ENCODE results near the gene FRG2B. TPM values are rescaled to one million over a fixed set of nuclear protein-coding genes. Genes with fewer than 3 reads are reported as not detected.
"Not testable (repeated sequence)": the region's sequence is repeated elsewhere in the genome, so short reads cannot be mapped to it uniquely, and the experiment has no call there.

FRG2B gene
- total and polyA plus RNA-seq, 4 donors, result not detected

DNA sequence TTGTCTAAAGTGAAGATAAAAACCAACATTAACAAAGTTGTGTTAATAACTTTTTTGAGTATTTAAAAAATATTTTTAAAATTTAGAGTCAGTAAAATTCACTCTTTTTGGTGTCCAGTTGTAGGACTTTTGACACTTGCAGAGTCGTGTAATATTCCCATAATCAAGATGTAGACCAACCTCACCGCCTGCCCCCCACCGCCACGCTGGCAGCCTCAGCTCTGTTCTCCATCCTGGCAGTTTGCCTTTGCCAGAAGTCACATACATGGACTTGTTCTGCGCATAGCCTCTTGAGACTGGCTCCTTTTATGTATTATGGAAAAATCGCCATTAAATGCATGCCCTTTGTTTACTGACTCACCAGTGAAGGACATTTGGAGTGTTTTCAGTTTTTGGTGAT, 33.9 kb downstream of the FRG2B start:
- no peak for DNase-seq
- Histone ChIP-seq H3K36me3 (ENCODE audit: control insufficient read depth in 4 of 4, insufficient read depth in 4 of 4, low read length in 4 of 4) (no peaks in the 10 kb centered on the region), H3K9me3 (ENCODE audit: control insufficient read depth in 4 of 4, insufficient read depth in 3 of 4, low read length in 3 of 4) (peaks cover 0 to 3% (median 0%) of the 10 kb centered on the region in 4 donors), H3K27ac (ENCODE audit: low read depth in 1 of 2, low read length in 1 of 2) (no peak overlapping the region), H3K4me1 (ENCODE audit: control insufficient read depth in 5 of 5, insufficient read depth in 5 of 5, low read length in 5 of 5) (no peaks in the 10 kb centered on the region), H3K27me3 (ENCODE audit: control insufficient read depth in 3 of 3, insufficient read depth in 3 of 3, low read length in 2 of 3) (no peaks in the 10 kb centered on the region), H3K9ac (ENCODE audit: insufficient read depth in 1 of 2, low read length in 2 of 2) (no peak overlapping the region), H3K4me3 (no peak overlapping the region)
- TF ChIP-seq, protein P1, sequence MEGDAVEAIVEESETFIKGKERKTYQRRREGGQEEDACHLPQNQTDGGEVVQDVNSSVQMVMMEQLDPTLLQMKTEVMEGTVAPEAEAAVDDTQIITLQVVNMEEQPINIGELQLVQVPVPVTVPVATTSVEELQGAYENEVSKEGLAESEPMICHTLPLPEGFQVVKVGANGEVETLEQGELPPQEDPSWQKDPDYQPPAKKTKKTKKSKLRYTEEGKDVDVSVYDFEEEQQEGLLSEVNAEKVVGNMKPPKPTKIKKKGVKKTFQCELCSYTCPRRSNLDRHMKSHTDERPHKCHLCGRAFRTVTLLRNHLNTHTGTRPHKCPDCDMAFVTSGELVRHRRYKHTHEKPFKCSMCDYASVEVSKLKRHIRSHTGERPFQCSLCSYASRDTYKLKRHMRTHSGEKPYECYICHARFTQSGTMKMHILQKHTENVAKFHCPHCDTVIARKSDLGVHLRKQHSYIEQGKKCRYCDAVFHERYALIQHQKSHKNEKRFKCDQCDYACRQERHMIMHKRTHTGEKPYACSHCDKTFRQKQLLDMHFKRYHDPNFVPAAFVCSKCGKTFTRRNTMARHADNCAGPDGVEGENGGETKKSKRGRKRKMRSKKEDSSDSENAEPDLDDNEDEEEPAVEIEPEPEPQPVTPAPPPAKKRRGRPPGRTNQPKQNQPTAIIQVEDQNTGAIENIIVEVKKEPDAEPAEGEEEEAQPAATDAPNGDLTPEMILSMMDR (IDR thresholded peaks at IDR 0.05; ENCODE audit: control extremely low read depth, extremely low read depth), result no peak
- 77 to 79% methylated on average over 6 of the region's 6 CpGs for WGBS, 2 donors
- ATAC-seq (ENCODE audit: insufficient read depth, low FRiP score), result no peak

DNA sequence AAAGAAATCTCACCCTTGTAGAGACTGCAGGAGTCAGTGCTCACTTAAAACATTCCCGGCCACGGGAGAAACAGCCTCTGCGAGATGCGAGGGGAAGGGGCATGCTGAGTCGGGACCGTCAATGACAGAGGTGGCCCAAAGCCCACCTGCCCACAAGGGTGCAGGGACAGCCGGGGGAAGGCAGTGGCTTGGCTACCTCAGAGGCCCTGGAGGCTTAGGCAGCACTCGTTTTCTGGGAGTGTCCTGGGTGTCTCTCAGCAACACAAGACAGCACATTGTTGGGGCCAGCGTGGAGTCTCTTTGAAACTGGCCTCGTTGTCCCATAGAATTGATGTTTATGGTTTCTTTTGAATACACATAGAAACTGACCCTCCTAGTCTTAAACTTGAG, 35.6 kb downstream of the FRG2B start:
- peaks cover 0 to 3% (median 0%) of the 10 kb centered on the region in 4 donors for H3K9me3 ChIP-seq (ENCODE audit: control insufficient read depth in 4 of 4, insufficient read depth in 3 of 4, low read length in 3 of 4)
- WGBS, 2 donors, result 75 to 86% methylated on average over 10 of the region's 10 CpGs
- no peak overlapping the region for H3K27ac ChIP-seq (ENCODE audit: low read depth in 1 of 2, low read length in 1 of 2)
- no peaks in the 10 kb centered on the region for H3K27me3 ChIP-seq (ENCODE audit: control insufficient read depth in 3 of 3, insufficient read depth in 3 of 3, low read length in 2 of 3)
- TF ChIP-seq, protein P1 (IDR thresholded peaks at IDR 0.05; ENCODE audit: control extremely low read depth, extremely low read depth), result no peak
- H3K36me3 ChIP-seq (ENCODE audit: control insufficient read depth in 4 of 4, insufficient read depth in 4 of 4, low read length in 4 of 4), result no peaks in the 10 kb centered on the region
- no peak overlapping the region for H3K9ac ChIP-seq (ENCODE audit: insufficient read depth in 1 of 2, low read length in 2 of 2)
- no peaks in the 10 kb centered on the region for H3K4me1 ChIP-seq (ENCODE audit: control insufficient read depth in 5 of 5, insufficient read depth in 5 of 5, low read length in 5 of 5)
- H3K4me3 ChIP-seq, result no peak overlapping the region
- no peak for ATAC-seq (ENCODE audit: insufficient read depth, low FRiP score)
- no peak for DNase-seq

- no peaks in the 10 kb centered on the region for H3K27me3 ChIP-seq (ENCODE audit: control insufficient read depth in 3 of 3, insufficient read depth in 3 of 3, low read length in 2 of 3)
- H3K36me3 ChIP-seq (ENCODE audit: control insufficient read depth in 4 of 4, insufficient read depth in 4 of 4, low read length in 4 of 4), result no peaks in the 10 kb centered on the region
- H3K9ac ChIP-seq (ENCODE audit: insufficient read depth in 1 of 2, low read length in 2 of 2), result no peak overlapping the region
- ATAC-seq (ENCODE audit: insufficient read depth, low FRiP score) (no peak), DNase-seq (no peak)
- no peak overlapping the region for H3K4me3 ChIP-seq
- peaks cover 0 to 3% (median 0%) of the 10 kb centered on the region in 4 donors for H3K9me3 ChIP-seq (ENCODE audit: control insufficient read depth in 4 of 4, insufficient read depth in 3 of 4, low read length in 3 of 4)
- no peak overlapping the region for H3K27ac ChIP-seq (ENCODE audit: low read depth in 1 of 2, low read length in 1 of 2)
- 74 to 79% methylated on average over 10 to 13 of the region's 13 CpGs for WGBS, 2 donors
- TF ChIP-seq, protein P1 (IDR thresholded peaks at IDR 0.05; ENCODE audit: control extremely low read depth, extremely low read depth), result no peak
- H3K4me1 ChIP-seq (ENCODE audit: control insufficient read depth in 5 of 5, insufficient read depth in 5 of 5, low read length in 5 of 5), result no peaks in the 10 kb centered on the region
Observed at GRCh38 chr10:133590226-133590969, 36.2 kb downstream of the FRG2B start.

DNA sequence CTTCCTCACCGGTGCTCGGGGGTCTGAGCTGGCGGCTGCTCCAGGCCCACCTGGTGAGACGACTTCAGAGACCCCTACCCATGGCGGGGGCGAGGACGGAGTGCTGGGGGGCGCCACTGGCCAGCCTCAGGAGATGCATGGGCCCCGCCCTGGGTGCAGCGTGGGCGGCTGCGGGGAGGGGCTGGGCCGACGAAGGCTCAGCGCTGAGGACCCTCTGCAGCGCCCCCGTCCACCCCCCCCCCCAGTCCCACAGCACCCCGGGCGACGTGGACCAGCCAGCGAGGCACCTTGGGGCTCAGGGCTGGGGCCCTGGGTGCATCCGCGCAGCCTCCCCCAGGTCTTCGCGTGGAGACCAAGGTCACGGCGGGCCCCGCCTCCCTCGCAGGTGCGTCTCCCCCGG, 49.6 kb downstream of the FRG2B start:
- DNase-seq; H3K27me3 ChIP-seq (ENCODE audit: control insufficient read depth in 3 of 3, insufficient read depth in 3 of 3, low read length in 2 of 3); H3K9ac ChIP-seq (ENCODE audit: insufficient read depth in 1 of 2, low read length in 2 of 2); H3K36me3 ChIP-seq (ENCODE audit: control insufficient read depth in 4 of 4, insufficient read depth in 4 of 4, low read length in 4 of 4); H3K4me3 ChIP-seq; ATAC-seq (ENCODE audit: insufficient read depth, low FRiP score); H3K27ac ChIP-seq (ENCODE audit: low read depth in 1 of 2, low read length in 1 of 2); H3K4me1 ChIP-seq (ENCODE audit: control insufficient read depth in 5 of 5, insufficient read depth in 5 of 5, low read length in 5 of 5): not testable (repeated sequence)
- H3K9me3 ChIP-seq (ENCODE audit: control insufficient read depth in 4 of 4, insufficient read depth in 3 of 4, low read length in 3 of 4), result peaks cover 0 to 15% (median 10%) of the 10 kb centered on the region in 4 donors
- 66% methylated on average over 20 of the region's 31 CpGs; no CpG with 5 or more reads in 1 of the 2 donors for WGBS, 2 donors

Other genes with a start within 250 kb of the FRG2B start
- gene PAOX, start 247.5 kb downstream of the FRG2B start, total RNA-seq, result 1 to 10 TPM; 6.9 to 7.0 TPM
- 1 to 10 TPM; 4.4 to 6.3 TPM for gene PAOX, start 247.5 kb downstream of the FRG2B start, polyA plus RNA-seq
- gene MTG1, start 232.6 kb downstream of the FRG2B start, total RNA-seq, result 10 to 100 TPM; 36.4 to 51.8 TPM
- 10 to 100 TPM; 44.4 to 44.7 TPM for gene MTG1, start 232.6 kb downstream of the FRG2B start, polyA plus RNA-seq
- gene SPRN, start 202.2 kb downstream of the FRG2B start, total RNA-seq, result under 1 TPM; 0.15 to 0.34 TPM
- gene SPRN, start 202.2 kb downstream of the FRG2B start, polyA plus RNA-seq, result under 1 TPM; 0.11 to 0.16 TPM
- gene SCART1, start 172.8 kb downstream of the FRG2B start, total RNA-seq, result 1 to 10 TPM; 3.4 to 4.8 TPM
- gene SCART1, start 172.8 kb downstream of the FRG2B start, polyA plus RNA-seq, result under 1 TPM; 0.33 to 0.69 TPM
- 1 to 10 TPM; 1.1 to 1.9 TPM for gene CYP2E1, start 99.4 kb downstream of the FRG2B start, total RNA-seq
- 1 to 10 TPM in 1 of 2 donors, under 1 TPM in 1; 0.26 to 1.2 TPM for gene CYP2E1, start 99.4 kb downstream of the FRG2B start, polyA plus RNA-seq
- under 1 TPM in 1 of 2 donors, not detected in 1; 0.86 TPM for gene SYCE1, start 61.2 kb downstream of the FRG2B start, total RNA-seq
- gene SYCE1, start 61.2 kb downstream of the FRG2B start, polyA plus RNA-seq, result under 1 TPM; 0.08 to 0.87 TPM

All from lung (tissue), 12 donors.